Stomach (tissue), 9 donors: ENCODE measurements around the gene ST6GALNAC5. TPM values are rescaled to one million over a fixed set of nuclear protein-coding genes. Genes with fewer than 3 reads are reported as not detected.

Experiments
- DNase-seq, 2 donors: peaks; one replicate each; pipeline versions ENCODE4 v3.0.0 to v3.0.0-alpha.2; 2013 to 2019
- H3K27ac ChIP-seq, 5 donors: fragments of 200-600 bp in 4 of 5; sonication (generic) in 4 of 5; one replicate each; pipeline ENCODE4 v1.5.1; 2013 to 2019; ENCODE audit warnings: mild to moderate bottlenecking in 1 of 5, moderate library complexity in 1 of 5
- H3K27me3 ChIP-seq, 3 donors: fragments of 200-600 bp; sonication (generic); one replicate each; pipeline ENCODE4 v1.5.1; 2017 to 2019; ENCODE audit warnings: mixed run types in 1 of 3
- H3K36me3 ChIP-seq, 4 donors: fragments of 200-600 bp; sonication (generic); 1 replicate in 3 of 4; 2 replicates in 1 of 4; pipeline ENCODE4 v1.5.1; 2016 to 2019
- H3K4me1 ChIP-seq, 4 donors: fragments of 200-600 bp; sonication (generic); one replicate each; pipeline ENCODE4 v1.5.1; 2016 to 2019
- H3K4me3 ChIP-seq, 4 donors: fragments of 200-600 bp; sonication (generic) in 3 of 4; one replicate each; pipeline ENCODE4 v1.5.1; 2016 to 2019; ENCODE audit warnings: mild to moderate bottlenecking in 1 of 4
- H3K9me3 ChIP-seq, 4 donors: fragments of 200-600 bp; sonication (generic); one replicate each; pipeline ENCODE4 v1.5.1; 2016 to 2019
- EP300 ChIP-seq: sonication (generic); formaldehyde crosslinking; IDR thresholded peaks from one replicate; pipeline ENCODE4 v1.6.1; 2017; ENCODE audit warnings: antibody characterized with exemption
- POLR2A ChIP-seq, 4 donors: fragments of 450-650 bp; IDR thresholded peaks; one replicate each; pipeline ENCODE4 v1.6.1; 2016; ENCODE audit warnings: antibody characterized with exemption in 4 of 4, control low read depth in 2 of 4, mild to moderate bottlenecking in 1 of 4, moderate library complexity in 1 of 4
- POLR2AphosphoS5 ChIP-seq, 3 donors: sonication (generic); formaldehyde crosslinking; IDR thresholded peaks; one replicate each; pipeline ENCODE4 v1.6.1; 2016; ENCODE audit warnings: antibody characterized with exemption in 3 of 3
- WGBS, 5 donors: extraction: QIAGEN DNeasy Blood & Tissue Kit in 3 of 5; methylation state at CpG; one replicate each; pipeline versions ENCODE4 v1.1.5 to v1.1.7; 2013 to 2018; 5-methylcytosine and 5-hydroxymethylcytosine counted together
- intact Hi-C: fragments of 100-400 bp; cut with DNase I; formaldehyde crosslinking; loops from one replicate; pipeline ENCODE4 v1.15.1; 2023; ENCODE audit warnings: low total_unique reads
- polyA plus RNA-seq, 3 donors: library from polyadenylated mRNA; stranded (reverse); fragments of 200-250 nt; gene quantifications; one replicate each; pipeline ENCODE4 v1.2.3, GENCODE V29; 2013
- total RNA-seq, 5 donors: library from RNA; depleted of rRNA; stranded (reverse); fragments of >200 nt; gene quantifications; one replicate each; pipeline versions ENCODE4 v1.1.0 to v1.2.3, GENCODE V29; 2014 to 2016
- TF ChIP-seq, protein P1 (sequence below), 7 experiments: fragments of 450-650 bp in 4 of 7; fragments of 200-600 bp in 3 of 7; sonication (generic) in 3 of 7; IDR thresholded peaks; one replicate each; pipeline ENCODE4 v1.5.1; 2016 to 2019; ENCODE audit warnings: antibody characterized with exemption in 7 of 7, control low read depth in 2 of 7, mild to moderate bottlenecking in 1 of 7
- donor health status: healthy with polysubstance abuse.
- donor health status: Bipolar disorder and iron deficiency.
- donor health status: healthy.

The ST6GALNAC5 gene
- total and polyA plus RNA-seq, 8 donors: 1.3 to 22.0 (median 2.9) TPM; not detected in 1

DNA sequence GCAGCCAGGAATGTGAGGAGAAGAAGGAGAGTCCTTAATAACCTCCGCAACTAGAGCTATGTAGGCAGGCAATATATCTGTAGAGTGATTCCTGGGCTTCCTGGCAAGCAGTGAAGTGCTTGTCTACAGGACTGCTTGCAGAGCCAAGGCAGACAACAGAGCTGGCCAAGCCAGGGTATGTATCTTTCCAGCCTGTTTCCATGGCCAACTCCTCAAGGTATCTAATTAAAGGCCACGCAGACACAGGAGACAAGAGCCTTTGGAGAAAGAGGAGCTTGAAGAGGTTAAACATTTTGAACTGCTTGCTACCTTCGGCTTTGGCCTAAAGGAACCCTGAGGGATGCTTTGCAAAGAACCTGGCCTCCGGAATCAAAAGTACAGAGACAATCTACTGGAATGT is 214.6 kb downstream of the ST6GALNAC5 start:
- peak in 1 of 2 donors; percentile 11 for DNase-seq
- no peak for TF ChIP-seq POLR2AphosphoS5 (IDR thresholded peaks at IDR 0.05)
- TF ChIP-seq POLR2A (IDR thresholded peaks at IDR 0.05): no peak
- TF ChIP-seq, protein P1, sequence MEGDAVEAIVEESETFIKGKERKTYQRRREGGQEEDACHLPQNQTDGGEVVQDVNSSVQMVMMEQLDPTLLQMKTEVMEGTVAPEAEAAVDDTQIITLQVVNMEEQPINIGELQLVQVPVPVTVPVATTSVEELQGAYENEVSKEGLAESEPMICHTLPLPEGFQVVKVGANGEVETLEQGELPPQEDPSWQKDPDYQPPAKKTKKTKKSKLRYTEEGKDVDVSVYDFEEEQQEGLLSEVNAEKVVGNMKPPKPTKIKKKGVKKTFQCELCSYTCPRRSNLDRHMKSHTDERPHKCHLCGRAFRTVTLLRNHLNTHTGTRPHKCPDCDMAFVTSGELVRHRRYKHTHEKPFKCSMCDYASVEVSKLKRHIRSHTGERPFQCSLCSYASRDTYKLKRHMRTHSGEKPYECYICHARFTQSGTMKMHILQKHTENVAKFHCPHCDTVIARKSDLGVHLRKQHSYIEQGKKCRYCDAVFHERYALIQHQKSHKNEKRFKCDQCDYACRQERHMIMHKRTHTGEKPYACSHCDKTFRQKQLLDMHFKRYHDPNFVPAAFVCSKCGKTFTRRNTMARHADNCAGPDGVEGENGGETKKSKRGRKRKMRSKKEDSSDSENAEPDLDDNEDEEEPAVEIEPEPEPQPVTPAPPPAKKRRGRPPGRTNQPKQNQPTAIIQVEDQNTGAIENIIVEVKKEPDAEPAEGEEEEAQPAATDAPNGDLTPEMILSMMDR (IDR thresholded peaks at IDR 0.05): no peak
- no peak for TF ChIP-seq EP300
- H3K27me3 ChIP-seq: no peaks in the 10 kb centered on the region
- no peaks in the 10 kb centered on the region for H3K4me1 ChIP-seq
- no peak overlapping the region for H3K27ac ChIP-seq
- intact Hi-C loops: no loop called here
- no peak overlapping the region for H3K4me3 ChIP-seq
- H3K36me3 ChIP-seq: no peaks in the 10 kb centered on the region
- WGBS, 5 donors: 61 to 90% (median 74%) methylated on average over 4 of the region's 4 CpGs
- H3K9me3 ChIP-seq: no peaks in the 10 kb centered on the region

DNA sequence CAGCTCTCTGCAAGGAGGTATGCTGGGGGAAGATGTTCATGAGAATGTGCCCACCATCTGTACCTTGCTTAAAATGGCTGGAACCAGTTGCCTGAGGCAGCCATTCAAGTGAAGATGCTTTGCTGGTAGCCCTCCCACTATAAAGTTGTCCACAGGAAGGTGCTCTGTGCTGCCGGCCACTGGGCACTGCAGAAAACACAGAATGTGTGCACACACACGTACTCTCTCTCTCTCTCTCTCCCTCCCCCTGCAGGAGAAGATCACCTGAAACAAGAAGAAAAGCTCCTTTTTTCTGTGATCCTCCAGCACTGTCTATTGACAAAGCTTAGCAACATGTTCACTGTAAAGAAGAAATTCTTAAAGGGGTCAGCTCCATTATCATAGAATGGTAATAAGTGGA is 217.2 kb downstream of the ST6GALNAC5 start:
- whole genome bisulfite sequencing, 5 donors: 58 to 77% (median 76%) methylated on average over 2 of the region's 2 CpGs
- H3K27me3 ChIP-seq: no peaks in the 10 kb centered on the region
- intact Hi-C loops: no loop called here
- H3K9me3 ChIP-seq: no peaks in the 10 kb centered on the region
- DNase-seq: no peak
- TF ChIP-seq POLR2AphosphoS5 (IDR thresholded peaks at IDR 0.05) (no peak), EP300 (no peak), POLR2A (IDR thresholded peaks at IDR 0.05) (no peak)
- TF ChIP-seq, protein P1 (IDR thresholded peaks at IDR 0.05): no peak
- H3K4me1 ChIP-seq: no peaks in the 10 kb centered on the region
- no peak overlapping the region for H3K4me3 ChIP-seq
- H3K27ac ChIP-seq: no peak overlapping the region
- H3K36me3 ChIP-seq: no peaks in the 10 kb centered on the region

DNA sequence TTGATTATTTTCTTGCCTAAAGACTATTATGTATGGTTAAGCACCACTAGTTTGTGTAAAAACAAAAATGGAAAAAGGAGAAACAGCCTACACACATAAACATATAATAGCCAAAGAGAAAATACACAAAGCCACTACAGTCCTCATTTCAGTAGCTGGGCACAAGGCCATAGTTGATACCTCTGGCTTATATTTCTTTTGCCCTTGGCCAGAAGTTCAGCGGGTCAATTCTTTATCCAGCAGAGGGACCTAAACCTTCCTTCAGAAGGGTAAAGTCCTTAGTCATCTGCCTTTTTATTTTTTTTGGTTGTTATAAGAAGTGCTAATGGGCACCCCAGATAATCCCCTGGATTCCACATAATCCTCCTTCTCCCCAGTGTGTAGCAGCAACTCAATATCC is 217.8 kb downstream of the ST6GALNAC5 start:
- no peak for TF ChIP-seq EP300
- TF ChIP-seq POLR2A (IDR thresholded peaks at IDR 0.05): no peak
- TF ChIP-seq, protein P1 (IDR thresholded peaks at IDR 0.05): no peak
- no peak for TF ChIP-seq POLR2AphosphoS5 (IDR thresholded peaks at IDR 0.05)
- 87 to 96% (median 91%) methylated on average over 1 of the region's 1 CpG for WGBS, 5 donors
- Histone ChIP-seq H3K9me3 (no peaks in the 10 kb centered on the region), H3K4me3 (no peak overlapping the region), H3K27ac (no peak overlapping the region), H3K4me1 (no peaks in the 10 kb centered on the region), H3K27me3 (no peaks in the 10 kb centered on the region), H3K36me3 (no peaks in the 10 kb centered on the region)
- intact Hi-C loops: no loop called here
- DNase-seq: no peak

DNA sequence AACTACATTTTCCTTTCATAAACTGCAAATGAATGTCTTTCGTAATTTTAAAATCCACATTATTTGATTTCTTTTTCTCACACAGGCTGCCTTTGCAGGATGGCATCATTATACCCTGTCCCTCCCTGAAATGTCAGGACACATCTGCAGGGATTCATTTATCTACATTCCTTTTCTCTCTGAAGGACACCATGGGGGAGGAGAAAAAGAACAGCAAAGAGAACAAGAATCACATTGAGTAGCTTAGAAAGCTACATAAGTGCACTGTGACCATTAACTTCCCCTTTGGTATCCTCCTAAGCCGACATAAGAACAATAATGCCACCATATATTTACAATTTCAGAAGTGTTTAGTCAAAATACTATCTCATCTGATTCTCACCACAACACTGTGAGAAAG is 222.5 kb downstream of the ST6GALNAC5 start:
- intact Hi-C loops: no loop called here
- 56 to 70% (median 60%) methylated on average over 2 of the region's 2 CpGs for WGBS, 5 donors

More for the DNA sequence above, 222.5 kb downstream of the ST6GALNAC5 start:
- Histone ChIP-seq H3K4me3 (no peak overlapping the region), H3K27me3 (no peaks in the 10 kb centered on the region), H3K4me1 (no peaks in the 10 kb centered on the region), H3K27ac (no peak overlapping the region), H3K9me3 (no peaks in the 10 kb centered on the region), H3K36me3 (peaks cover 0 to 5% (median 0%) of the 10 kb centered on the region in 4 donors)
- TF ChIP-seq POLR2A (IDR thresholded peaks at IDR 0.05): no peak
- TF ChIP-seq EP300: no peak
- TF ChIP-seq, protein P1 (IDR thresholded peaks at IDR 0.05): no peak
- no peak for TF ChIP-seq POLR2AphosphoS5 (IDR thresholded peaks at IDR 0.05)
- DNase-seq: no peak
